ENCODE measurements around the gene PDLIM1. TPM values are rescaled to one million over a fixed set of nuclear protein-coding genes. Genes with fewer than 3 reads are reported as not detected.

The PDLIM1 gene
- total and polyA plus RNA-seq, 2 of the 13 experiments (the other 11 are each of a cell fraction or from before 2014, with no cell fraction given) = 119 to 123 TPM

- no peak for TF ChIP-seq THAP11 (CRISPR knock-in tag; IDR thresholded peaks at IDR 0.05)
- TF ChIP-seq EEA1 (CRISPR knock-in tag; IDR thresholded peaks at IDR 0.05; ENCODE audit: borderline replicate concordance) = no peak
- TF ChIP-seq HIC2 (CRISPR knock-in tag; IDR thresholded peaks at IDR 0.05; ENCODE audit: low read depth) = no peak
- TF ChIP-seq ZNF230 (CRISPR knock-in tag; IDR thresholded peaks at IDR 0.05) = no peak
- TF ChIP-seq ONECUT2 (CRISPR knock-in tag; IDR thresholded peaks at IDR 0.05) = no peak
- TF ChIP-seq ZBTB20 (CRISPR knock-in tag; IDR thresholded peaks at IDR 0.05; ENCODE audit: borderline replicate concordance, low read depth) = no peak
- no peak for TF ChIP-seq ZBTB49 (CRISPR knock-in tag; IDR thresholded peaks at IDR 0.05; ENCODE audit: borderline replicate concordance)
- TF ChIP-seq HMGXB3 (CRISPR knock-in tag; IDR thresholded peaks at IDR 0.05; ENCODE audit: borderline replicate concordance) = no peak
- TF ChIP-seq ZNF367 (CRISPR knock-in tag; IDR thresholded peaks at IDR 0.05; ENCODE audit: borderline replicate concordance) = no peak
Measured at GRCh38 chr10:95332666-95333249, 42.0 kb upstream of the PDLIM1 start (continued).
